Right forelimb (tissue), 1 donor: ENCODE measurements around the gene RGMA.
"Not testable (repeated sequence)": the region's sequence is repeated elsewhere in the genome, so short reads cannot be mapped to it uniquely, and the experiment has no call there.

Experiments used
- DNase-seq: peaks from one replicate; pipeline ENCODE4 v3.0.0-alpha.2; 2018

Gene RGMA

DNA sequence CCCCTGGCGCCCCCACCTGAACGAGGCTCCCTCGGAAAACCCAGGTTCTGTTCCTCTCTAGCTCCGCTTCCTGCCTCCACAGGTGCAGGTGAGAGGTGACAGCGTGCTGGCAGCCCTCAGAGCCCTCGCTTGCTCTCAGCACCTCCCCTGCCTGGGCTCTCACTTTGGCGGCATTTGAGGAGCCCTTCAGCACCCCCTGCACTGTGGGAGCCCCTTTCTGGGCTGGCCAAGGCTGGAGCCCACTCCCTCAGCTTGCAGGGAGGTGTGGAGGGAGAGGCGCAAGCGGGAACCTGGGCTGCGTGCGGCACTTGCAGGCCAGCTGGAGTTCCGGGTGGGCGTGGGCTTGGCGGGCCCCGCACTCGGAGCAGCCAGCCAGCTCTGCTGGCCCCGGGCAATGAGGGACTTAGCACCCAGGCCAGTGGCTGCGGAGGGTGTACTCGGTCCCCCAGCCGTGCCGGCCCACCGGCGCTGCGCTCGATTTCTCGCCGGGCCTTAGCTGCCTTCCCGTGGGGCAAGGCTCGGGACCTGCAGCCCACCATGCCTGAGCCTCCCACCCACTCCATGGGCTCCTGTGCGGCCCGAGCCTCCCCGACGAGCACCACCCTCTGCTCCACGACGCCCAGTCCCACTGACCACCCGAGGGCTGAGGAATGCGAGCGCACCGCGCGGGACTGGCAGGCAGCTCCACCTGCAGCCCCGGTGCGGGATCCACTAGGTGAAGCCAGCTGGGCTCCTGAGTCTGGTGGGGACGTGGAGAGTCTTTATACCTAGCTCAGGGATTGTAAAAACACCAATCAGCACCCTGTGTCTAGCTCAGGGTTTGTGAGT lies 57.2 kb downstream of the RGMA start:
- DNase-seq, result not testable (repeated sequence)

DNA sequence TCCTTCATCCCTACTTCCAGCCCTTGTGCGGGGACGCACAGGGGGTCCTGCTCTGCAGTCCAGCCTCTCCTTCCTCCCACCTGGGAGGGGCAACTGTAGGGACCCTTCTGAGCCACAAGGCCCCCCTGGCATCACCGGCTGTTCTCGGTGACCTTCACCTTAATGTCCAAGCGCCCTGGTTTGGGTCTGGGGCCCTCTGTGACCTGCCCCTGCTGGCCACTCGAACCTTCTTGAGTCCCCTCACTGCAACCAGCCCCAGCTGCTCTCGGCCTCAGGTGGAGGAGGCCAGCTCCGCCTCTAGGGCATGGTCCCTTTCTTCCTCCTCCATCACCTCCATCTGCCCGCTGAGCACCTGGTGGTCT lies 57.9 kb downstream of the RGMA start:
- DNase-seq, result no peak

DNA sequence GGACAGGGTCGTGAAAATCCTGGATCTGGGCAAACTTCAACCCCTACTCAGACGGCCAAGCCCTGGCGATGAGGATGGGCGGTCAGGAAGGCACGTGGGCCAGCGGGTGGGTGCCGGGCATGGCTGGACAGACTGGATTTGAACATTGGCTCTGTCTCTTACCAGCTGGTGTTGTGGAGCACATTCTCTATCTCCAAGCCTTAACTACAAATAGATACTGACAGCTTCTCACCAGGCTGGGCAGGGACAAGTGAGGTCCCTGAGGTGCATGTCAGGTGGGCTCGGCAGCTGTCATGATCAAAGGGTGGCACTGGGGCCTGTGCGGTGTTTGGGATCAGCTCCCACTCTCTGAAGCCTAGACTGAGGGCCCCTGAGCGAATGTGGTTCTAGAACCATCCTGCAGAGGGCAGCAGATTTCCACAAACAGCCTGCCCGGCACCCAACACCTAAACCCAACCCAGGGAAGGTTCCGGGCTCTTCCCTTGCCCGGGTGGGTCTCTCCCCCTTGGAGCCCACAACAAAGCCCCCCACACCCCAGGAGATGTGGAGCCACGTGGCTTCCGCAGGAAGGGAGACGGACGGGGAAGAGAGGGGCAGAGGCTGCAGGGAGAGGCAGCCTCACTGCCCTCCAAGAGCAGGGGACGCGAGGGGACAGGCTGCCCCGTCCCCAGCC lies 58.4 kb downstream of the RGMA start:
- peak; percentile 88 for DNase-seq

DNA sequence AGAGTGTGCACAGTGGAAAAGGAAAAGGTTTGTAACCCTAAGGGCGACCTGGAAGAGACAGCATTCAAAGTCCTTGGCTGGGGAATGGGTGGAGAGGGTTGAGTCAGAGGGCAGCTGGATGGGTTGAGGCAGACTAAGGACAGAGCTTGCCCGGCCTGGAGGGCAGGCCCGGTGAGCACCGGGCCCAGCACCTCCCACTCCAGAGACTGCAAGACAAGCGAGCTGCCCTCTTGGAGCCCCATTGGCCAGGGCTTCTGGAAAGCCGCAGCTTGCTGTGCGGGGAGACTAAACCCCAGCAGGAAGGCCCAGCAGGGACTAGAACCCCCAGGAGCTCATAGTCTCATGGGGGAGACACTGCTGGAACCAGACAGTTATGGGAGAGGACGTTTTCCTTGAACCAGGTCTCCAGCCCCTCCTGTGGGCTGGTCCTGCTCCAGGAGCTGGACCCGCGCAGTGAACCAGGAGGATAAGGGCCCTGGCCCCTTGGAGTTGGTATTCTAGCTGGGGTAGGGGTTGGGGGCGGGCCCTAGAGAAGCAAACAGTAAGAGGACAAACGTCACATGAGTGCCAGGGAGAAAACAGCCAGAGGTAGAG lies 59.1 kb downstream of the RGMA start:
- no peak for DNase-seq

DNA sequence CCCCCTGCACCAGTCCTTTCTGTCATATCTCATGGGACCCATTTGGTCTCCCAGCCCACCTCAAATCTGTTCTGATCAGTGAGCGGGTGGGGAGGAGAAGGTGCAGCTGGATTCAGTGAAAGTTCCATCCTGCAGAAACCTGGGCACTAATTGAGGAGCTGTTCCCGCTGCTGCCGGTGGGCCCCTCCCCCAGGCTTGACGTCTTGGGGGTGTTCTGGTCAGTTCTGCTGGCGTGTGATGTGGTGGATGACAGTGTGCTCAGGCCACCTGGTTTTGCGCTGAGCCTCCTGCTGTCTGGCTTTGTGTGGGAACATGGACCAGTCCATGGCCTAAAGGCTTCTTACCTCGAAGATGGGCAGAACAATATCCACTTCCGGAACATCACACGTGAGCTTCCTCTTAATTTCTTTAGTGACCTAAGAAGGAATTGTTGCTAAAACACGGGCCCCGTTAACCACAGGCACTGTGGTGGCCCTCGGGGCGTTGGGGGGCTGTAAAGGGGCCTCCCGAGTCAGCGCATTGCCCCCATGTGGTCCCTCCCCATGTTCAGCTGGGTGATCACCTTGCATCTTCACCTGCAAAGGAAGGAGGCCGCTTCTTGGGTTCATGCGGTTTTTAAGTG lies 59.7 kb downstream of the RGMA start:
- no peak for DNase-seq

DNA sequence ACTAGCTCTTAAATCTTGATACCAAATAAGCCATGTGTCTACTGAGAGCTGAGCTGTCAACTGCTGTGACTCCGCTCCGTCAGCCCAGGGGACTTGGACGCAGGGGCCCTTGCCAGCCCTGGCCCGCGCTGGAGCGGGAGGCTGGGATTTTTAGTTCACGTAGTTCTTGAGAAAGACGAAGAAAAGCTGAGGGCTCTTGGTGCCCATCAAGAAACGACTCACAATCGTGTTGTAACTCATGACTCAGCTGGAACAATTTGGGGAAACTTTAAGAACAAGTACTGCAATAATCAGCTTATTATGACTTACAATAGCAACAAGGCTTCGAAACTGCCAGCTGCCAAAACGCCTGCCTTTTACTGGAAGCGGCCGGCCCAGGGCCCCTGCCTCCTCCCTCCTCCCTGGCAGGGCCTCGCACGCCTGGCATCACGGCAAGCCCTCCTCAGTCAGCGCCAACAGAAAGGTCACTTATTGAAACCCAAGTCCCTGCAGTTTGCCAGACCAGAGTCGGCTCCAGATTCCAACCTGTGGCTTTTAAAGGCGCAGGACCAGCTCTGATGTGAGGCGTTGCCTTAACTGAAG lies 60.3 kb downstream of the RGMA start:
- peak; percentile 87 for DNase-seq

DNA sequence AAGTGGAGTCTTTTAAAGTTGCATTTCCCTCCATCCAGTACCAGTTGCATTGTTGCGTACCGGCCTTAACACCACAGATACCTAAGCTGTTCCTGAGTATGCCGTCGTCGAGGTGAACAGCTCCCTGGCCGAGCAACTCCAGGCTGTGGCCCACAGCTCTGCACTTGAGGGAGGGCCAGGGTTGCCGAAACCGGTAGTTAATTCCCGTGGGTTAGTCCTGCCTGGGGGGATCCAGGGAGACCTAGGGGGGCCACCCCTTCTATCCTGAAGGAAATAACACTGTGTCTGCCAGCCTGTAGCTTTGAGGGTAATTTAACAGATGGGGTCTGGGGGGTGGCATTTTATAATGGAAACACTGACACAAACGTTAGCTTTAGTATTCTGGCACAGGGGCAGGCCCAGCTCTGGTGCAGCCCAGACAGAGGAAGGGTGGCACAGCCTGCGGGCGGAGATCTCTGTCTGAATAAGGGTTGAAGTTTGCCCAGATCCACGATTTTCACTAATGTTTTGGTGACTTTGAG lies 60.8 kb downstream of the RGMA start:
- no peak for DNase-seq

DNA sequence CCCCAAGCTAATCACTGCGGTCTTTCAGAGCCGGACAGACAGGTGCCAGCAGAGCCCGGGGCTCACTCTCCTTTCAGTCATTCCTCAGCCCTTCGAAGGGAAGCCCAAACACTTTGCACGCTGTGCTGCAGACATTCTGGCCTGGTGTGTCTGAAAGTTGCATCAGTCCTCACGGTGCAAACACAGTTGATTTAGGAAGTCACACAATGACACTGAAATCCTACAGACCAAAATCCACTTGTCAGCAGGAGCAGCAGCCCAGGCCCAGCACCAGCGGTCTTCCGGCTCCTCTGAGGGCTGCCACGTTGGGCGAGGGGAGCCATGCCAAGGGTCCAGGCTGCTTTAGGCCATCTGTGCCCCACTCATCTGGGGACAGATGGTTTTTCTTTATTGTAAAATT lies 61.6 kb downstream of the RGMA start:
- DNase-seq, result no peak

DNA sequence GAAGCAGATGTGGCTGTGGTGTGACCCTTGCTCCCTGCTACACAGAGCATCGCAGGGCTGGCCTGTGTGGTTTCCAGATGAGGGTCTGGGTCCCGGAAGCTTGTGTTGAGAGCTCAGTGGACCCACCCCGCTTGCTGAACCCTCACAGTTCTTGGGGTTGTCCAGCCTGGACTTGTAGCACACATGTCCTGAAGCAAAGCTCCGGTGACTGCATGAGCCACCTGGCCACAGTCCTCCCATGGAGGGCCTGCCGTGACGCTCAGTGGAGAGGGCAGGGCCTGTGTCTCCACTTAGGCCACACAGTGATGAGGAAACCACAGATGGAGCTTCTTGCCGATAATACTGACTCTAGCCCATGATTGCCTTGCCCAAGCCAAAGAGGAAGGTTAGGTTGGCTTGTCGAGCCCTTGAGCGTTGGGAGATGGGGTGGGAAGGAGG lies 62.6 kb downstream of the RGMA start:
- DNase-seq, result no peak

DNA sequence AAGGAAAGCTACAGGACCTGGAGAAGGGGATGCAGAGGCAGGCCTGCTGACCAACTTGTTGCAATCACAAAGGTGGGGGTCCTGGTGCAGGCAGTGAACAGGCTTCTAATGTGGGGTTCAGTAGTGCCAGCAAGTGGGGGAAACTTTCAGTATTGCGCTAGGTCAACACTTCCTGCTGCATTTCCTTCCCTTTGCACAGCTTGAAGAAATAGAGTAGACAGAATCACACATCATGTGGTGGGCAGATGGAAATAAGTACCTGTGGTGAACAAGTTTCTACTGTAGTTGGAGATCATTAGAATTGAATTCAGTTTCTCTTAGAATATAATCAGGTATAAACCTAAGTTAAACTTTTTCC lies 63.4 kb downstream of the RGMA start:
- DNase-seq, result no peak

DNA sequence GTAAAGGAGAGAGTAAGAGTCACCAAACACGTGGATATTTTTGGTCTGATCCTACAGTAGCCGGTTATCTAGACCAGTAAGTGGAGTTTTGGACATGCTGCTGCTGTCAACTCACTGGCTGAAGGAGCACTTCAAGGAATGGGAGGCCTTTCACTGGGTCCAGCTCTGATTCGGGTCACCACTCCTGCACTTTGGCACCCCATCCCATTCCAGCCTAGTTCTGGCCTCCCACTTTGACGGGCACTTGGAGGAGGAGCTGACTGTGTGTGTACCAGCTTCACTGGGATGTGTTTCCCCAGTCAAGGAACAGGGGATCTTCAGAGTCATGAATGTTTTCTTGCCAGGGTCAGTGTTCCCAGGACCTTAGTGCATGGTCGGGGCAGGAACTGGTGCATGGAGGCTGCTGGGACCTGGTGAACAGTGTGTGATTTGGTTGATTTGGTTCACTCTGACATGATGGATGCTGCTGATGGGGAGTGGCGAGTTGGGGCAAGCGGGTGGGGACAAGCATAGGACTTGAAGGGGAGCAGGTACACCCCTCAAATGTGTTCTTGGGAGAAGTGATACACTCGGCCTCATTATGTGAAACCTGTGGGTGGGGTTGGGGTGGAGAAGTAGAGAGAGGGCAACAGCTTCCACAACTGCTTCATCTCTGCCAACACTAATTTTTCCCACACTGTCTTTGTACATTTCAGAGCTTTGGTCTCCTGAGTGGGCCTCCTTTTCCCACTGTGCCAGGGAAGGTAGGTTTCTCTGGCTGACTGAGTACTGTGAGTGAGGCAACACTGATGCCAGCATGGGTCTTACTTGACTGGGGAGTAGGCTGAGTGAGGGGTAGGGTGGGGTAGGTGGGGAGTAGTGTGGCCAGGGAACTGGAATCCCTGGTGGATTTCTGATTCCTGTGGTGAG lies 64.0 kb downstream of the RGMA start:
- DNase-seq, result no peak

DNA sequence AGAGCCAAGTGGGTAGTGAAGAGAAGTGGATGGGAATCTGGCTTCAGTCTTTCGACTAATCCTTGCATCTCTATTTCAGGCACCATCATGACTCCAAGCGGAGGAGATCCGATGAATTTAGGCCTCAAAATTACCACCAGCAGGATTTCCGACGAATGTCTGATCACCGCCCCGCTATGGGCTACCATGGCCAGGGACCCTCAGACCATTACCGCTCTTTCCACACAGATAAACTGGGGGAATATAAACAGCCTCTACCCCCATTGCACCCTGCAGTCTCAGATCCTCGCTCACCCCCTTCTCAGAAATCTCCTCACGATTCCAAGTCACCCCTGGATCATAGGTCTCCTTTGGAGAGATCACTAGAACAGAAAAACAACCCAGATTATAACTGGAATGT lies 64.7 kb downstream of the RGMA start:
- DNase-seq, result no peak

DNA sequence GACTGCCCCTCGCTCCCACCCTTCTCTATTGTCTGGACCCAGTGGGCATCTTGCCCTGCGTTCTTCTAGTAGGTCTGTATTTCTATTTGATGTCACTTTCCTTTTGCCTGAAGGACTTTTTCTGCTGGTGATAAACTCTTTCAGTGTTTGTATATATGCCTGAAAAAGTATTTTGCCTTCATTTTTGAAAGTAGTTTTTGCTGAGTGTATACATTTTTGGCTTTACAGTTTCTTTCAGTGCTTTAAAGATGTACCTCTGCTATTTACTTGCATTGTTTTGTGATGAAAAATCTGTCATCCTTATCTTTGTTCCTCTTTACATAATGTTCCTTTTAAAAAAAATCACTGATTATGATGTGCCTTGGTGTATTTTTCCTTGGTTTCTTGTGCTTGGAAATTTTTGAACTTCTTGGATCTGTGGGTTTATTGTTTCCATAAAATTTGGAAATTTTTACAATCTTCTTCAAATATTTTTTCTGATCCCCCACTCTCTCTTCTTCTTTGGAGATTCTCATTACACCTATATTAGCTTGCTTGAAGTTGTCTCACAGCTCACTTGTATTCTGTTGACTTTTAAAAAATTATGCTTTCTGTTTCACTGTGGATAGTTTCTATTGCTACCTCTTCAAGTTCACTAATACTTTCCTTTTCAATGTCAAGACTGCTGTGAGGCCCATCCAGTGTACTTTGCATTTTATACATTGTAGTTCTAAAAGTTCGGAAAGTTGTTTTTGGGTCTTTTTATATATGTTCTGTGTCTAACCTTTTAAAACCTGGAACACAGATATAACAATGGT lies 67.8 kb downstream of the RGMA start:
- DNase-seq, result no peak

DNA sequence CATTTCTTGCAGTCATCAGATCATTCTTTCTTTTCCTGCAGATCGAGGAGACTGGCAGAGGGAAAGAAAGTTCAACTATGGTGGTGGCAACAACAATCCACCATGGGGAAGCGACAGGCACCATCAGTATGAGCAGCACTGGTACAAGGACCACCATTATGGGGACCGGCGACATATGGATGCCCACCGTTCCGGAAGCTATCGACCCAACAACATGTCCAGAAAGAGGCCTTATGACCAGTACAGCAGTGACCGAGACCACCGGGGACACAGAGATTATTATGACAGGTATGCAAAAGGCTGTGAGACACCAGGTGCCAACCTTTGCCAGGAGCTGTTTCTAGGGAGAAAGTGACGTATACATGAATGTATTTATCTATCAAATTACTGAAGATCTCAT lies 69.0 kb downstream of the RGMA start:
- no peak for DNase-seq

DNA sequence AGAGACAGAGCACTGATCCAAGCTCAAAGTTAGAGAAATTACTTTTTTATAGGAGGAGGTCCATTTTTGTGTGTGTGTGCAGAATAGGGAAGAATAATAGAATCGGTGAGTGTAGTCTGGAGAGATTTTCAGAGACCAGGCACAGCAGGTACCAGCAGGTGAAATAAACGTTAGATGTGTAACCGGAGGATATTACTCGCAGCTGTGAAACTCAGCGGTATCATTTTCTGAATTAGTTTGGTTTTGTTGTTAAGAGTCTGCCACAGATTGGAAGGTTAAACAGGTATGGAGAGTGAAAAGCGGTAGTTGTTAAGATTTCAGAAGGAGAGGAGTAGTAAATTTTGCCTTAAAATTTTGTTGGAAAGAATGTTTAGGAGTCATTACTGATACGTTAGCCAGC lies 69.9 kb downstream of the RGMA start:
- no peak for DNase-seq

DNA sequence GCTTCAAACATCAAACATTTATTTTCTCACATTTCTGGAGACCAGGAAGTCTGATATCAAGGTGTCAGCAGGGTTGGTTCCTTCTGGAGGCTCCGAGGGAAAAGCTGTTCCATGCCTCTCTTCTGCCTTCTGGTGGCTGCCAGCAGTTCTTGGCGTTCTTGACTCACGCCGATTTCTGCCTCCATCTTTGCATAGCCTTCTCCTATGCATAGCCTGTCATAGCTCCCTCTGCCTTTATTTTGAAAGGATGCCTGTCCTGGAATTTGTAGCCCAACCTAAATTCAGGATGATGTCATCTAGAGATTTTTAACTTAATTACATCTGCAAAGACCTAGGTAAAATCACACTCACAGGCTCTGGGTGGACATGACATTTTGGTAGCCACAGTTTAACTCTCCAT lies 70.4 kb downstream of the RGMA start:
- no peak for DNase-seq

DNA sequence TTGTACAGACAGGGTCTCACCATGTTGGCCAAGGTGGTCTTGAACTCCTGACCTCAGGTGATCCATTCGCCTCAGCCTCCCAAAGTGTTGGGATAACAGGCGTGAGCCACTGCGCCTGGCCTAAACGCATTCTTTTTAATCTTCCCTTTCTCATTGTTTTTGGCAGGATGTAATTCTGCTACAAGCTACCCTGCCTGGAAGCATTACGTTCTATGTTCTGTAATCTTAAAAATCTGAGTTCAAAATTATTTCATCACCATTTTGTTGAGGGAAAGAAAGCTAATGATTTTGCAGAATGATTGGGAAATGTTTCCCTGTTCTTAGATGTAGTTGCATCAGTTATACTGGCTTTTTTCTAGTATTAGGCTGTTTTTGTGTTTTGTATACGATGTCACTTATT lies 71.5 kb downstream of the RGMA start:
- no peak for DNase-seq

DNA sequence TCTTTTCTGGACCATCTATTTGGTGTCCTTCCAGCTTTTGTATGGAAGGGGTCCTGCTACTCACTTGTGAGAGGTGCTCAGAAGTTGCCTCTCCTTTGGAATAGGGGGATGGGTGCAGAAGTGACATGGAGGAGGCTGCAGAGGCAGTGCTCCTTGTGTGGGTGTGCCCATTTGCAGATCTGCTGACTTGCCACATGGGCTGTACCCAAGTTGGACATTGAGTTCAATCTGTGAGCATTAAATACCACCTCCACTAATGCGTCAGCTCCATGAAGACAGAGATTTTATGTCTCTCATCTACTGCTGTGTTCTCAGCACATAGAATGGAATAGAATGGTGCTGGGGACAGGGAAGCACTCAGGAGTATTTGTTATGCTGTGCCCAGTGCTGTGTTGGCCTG lies 76.2 kb downstream of the RGMA start:
- no peak for DNase-seq

DNA sequence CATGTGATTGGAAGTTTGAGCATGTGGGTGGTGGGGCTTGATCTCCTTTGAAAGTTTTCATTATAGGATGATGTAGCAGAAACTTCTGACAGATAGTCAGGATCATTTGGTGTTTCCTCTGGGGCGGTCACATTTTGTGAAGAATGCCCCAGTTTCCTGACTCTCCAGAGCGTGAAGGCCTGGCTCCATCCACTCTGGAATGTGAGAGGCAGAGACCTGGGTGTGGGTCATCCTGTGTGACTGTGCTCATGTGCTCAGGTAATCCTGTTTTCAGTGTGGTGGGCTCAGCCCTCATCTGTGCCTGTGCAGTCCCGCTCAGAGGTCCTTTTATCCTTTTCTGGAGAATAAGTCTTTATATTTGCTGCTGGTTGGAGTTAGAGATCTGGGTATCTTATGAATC lies 81.0 kb downstream of the RGMA start:
- DNase-seq, result no peak

DNA sequence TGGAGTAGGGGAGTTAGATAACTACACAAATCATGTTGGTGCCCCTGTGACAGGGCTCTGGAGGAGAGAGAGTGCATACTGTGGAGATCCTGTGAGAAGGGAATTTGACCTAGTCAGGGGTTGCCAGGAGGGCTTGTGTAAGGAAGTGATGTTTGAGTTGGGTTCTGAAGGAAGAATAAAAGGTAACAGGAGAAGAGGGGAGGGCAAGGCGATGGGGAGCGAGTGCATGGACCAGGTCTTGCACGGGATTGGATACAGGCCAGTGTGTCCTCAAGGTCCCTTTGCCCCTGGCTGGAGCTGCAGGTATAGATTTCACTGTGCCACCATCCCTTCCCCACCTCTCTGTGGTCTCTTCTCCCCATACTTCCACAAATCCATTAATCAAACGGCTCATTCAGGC lies 83.9 kb downstream of the RGMA start:
- no peak for DNase-seq

DNA sequence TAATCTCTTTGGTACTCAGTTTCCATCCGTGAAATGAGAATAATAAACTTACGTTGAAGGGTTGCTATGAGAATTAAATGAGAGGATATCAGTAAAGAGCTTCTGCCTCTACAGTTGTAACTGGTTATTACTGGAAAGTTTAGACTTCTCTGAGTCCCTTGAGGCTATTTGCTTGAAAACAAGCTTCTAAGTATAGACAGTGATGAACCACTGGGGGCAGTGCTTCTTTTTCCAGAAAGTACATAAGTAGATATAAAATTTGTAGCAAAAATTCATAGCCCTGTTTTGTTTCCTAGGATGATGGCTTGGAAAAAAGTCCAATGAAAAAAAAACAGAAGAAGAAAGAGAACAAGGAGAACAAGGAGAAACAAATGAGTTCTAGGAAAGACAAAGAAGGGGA lies 87.1 kb downstream of the RGMA start:
- no peak for DNase-seq
